WTC11 (cell line): ENCODE measurements around the gene MXRA8. TPM values are rescaled to one million over a fixed set of nuclear protein-coding genes. Genes with fewer than 3 reads are reported as not detected.

Source experiments
- ATAC-seq: fragments of 200-7000 bp; cut with Tn5 transposase; 2 replicates; pipeline ENCODE4 v1.10.0; 2021; ENCODE audit warnings: mild to moderate bottlenecking, moderate library complexity
- CTCF ChIA-PET: fragments of 300-600 bp; sonication (Branson Sonifier 250); formaldehyde crosslinking; loops from one replicate; lab custom pipeline; 2021; ENCODE audit warnings: antibody characterized with exemption; lab: Charles Lee
- POLR2A ChIA-PET: fragments of 350-600 bp; sonication (Branson Sonifier 250); formaldehyde crosslinking; loops from one replicate; lab custom pipeline; 2021; ENCODE audit warnings: antibody characterized with exemption; lab: Charles Lee
- DNase-seq: peaks from one replicate; pipeline ENCODE4 v3.0.0; 2021; ENCODE audit warnings: low spot score
- H3K27ac Mint-ChIP-seq: 2 replicates; pipeline ENCODE4 v1.8.0; 2021; ENCODE audit warnings: mixed read lengths
- H3K27me3 Mint-ChIP-seq: 2 replicates; pipeline ENCODE4 v1.8.0; 2021; ENCODE audit warnings: low read depth, mild to moderate bottlenecking, moderate library complexity, mixed read lengths
- H3K36me3 Mint-ChIP-seq: 2 replicates; pipeline ENCODE4 v1.8.0; 2021; ENCODE audit warnings: mixed read lengths
- H3K4me1 Mint-ChIP-seq: 2 replicates; pipeline ENCODE4 v1.8.0; 2022; ENCODE audit warnings: mixed read lengths
- H3K4me3 Mint-ChIP-seq: 2 replicates; pipeline ENCODE4 v1.8.0; 2021; ENCODE audit warnings: mild to moderate bottlenecking, moderate library complexity, mixed read lengths
- H3K9me3 Mint-ChIP-seq: 2 replicates; pipeline ENCODE4 v1.8.0; 2021; ENCODE audit warnings: mixed read lengths
- ARID4B ChIP-seq: sonication (generic); formaldehyde crosslinking; IDR thresholded peaks from 2 replicates; pipeline ENCODE4 v1.8.0; 2023; ENCODE audit warnings: missing genetic modification reagents, mild to moderate bottlenecking, borderline replicate concordance
- E2F4 ChIP-seq: sonication (generic); formaldehyde crosslinking; IDR thresholded peaks from 2 replicates; pipeline ENCODE4 v1.8.1; 2022; ENCODE audit warnings: low read depth, mild to moderate bottlenecking, moderate library complexity, missing genetic modification reagents, borderline replicate concordance
- FOXJ3 ChIP-seq: sonication (generic); formaldehyde crosslinking; IDR thresholded peaks from 2 replicates; pipeline ENCODE4 v1.9.0; 2021; ENCODE audit warnings: missing genetic modification reagents, mild to moderate bottlenecking, borderline replicate concordance
- GRHL2 ChIP-seq: fragments of 250-450 bp; sonication (Bioruptor Pico); IDR thresholded peaks from 2 replicates; pipeline ENCODE4 v1.8.0; 2022; ENCODE audit warnings: mild to moderate bottlenecking, moderate library complexity; ENCODE audit not compliant: insufficient replicate concordance, severe bottlenecking
- IRF1 ChIP-seq: sonication (generic); formaldehyde crosslinking; IDR thresholded peaks from 2 replicates; pipeline ENCODE4 v1.8.0; 2023; ENCODE audit warnings: missing genetic modification reagents
- JAZF1 ChIP-seq: fragments of 250-450 bp; sonication (Bioruptor Pico); IDR thresholded peaks from 2 replicates; pipeline ENCODE4 v1.9.0; 2021; ENCODE audit warnings: moderate library complexity, mild to moderate bottlenecking, inconsistent platforms
- NFYB ChIP-seq: sonication (generic); formaldehyde crosslinking; conservative IDR thresholded peaks from 2 replicates; pipeline ENCODE4 v1.8.0; 2022; ENCODE audit warnings: low read depth, missing genetic modification reagents
- NR1H2 ChIP-seq: sonication (generic); formaldehyde crosslinking; IDR thresholded peaks from 2 replicates; pipeline ENCODE4 v1.9.0; 2021; ENCODE audit warnings: mild to moderate bottlenecking, moderate library complexity, missing genetic modification reagents
- SOX15 ChIP-seq: fragments of 250-450 bp; sonication (Bioruptor Pico); IDR thresholded peaks from 2 replicates; pipeline ENCODE4 v1.9.0; 2021; ENCODE audit warnings: mild to moderate bottlenecking
- SP1 ChIP-seq: sonication (generic); formaldehyde crosslinking; conservative IDR thresholded peaks from 2 replicates; pipeline ENCODE4 v1.8.1; 2022; ENCODE audit warnings: missing genetic modification reagents
- STAT6 ChIP-seq: sonication (generic); formaldehyde crosslinking; conservative IDR thresholded peaks from 2 replicates; pipeline ENCODE4 v1.8.1; 2023; ENCODE audit warnings: mild to moderate bottlenecking, low read depth, missing genetic modification reagents, moderate library complexity
- USF2 ChIP-seq: sonication (generic); formaldehyde crosslinking; IDR thresholded peaks from 2 replicates; pipeline ENCODE4 v1.8.1; 2023; ENCODE audit warnings: mild to moderate bottlenecking, missing genetic modification reagents, moderate library complexity
- ZNF512 ChIP-seq: sonication (generic); formaldehyde crosslinking; IDR thresholded peaks from 2 replicates; pipeline ENCODE4 v1.8.1; 2022; ENCODE audit warnings: missing genetic modification reagents, borderline replicate concordance
- total RNA-seq: library from RNA; stranded (reverse); gene quantifications from 3 replicates; pipeline ENCODE4 v1.2.3, GENCODE V29; 2021
- TF ChIP-seq, protein P1 (sequence below): fragments of 250-450 bp; sonication (Bioruptor Pico); IDR thresholded peaks from 2 replicates; pipeline ENCODE4 v1.9.0; 2021; ENCODE audit warnings: mild to moderate bottlenecking
- TF ChIP-seq, protein P2 (sequence below): sonication (generic); formaldehyde crosslinking; conservative IDR thresholded peaks from 2 replicates; pipeline ENCODE4 v1.8.1; 2022; ENCODE audit warnings: mild to moderate bottlenecking, missing genetic modification reagents
- TF ChIP-seq, protein P3 (sequence below): sonication (generic); formaldehyde crosslinking; IDR thresholded peaks from 2 replicates; pipeline ENCODE4 v1.8.0; 2022; ENCODE audit warnings: mild to moderate bottlenecking, missing genetic modification reagents

The MXRA8 gene
- total RNA-seq, 1 experiment from 2014 or later = 6.7 TPM

DNA sequence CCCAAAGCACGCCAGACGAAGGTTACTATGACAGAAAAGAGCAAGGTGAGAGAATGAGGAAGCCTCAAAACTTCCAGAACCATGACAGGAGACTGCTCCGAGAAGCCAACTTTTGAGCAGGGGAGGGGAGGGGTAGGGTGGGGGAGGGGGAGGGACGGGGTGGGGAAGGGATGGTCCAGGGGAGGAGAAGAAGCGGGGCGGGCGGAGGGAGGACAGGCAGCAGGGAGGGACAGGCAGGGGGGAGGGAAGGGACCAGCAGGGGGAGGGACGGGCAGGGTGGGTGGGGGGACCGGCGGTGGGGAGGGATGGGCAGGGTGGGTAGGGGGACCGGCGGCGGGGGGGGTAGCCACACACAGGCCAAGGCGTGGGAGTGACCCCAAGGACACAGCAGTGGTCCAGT is 35.9 kb downstream of the MXRA8 start:
- H3K4me3 Mint-ChIP-seq = peak overlapping the region; percentile 64
- H3K27ac Mint-ChIP-seq = peak overlapping the region; percentile 41; the same call in 1 of the 2 replicates
- CTCF ChIA-PET = no interaction called here
- no peaks in the 10 kb centered on the region for H3K9me3 Mint-ChIP-seq
- no peak for TF ChIP-seq NFYB (CRISPR knock-in tag)
- TF ChIP-seq FOXJ3 (CRISPR knock-in tag) = no peak
- no peak for TF ChIP-seq IRF1 (CRISPR knock-in tag)
- TF ChIP-seq, protein P1, sequence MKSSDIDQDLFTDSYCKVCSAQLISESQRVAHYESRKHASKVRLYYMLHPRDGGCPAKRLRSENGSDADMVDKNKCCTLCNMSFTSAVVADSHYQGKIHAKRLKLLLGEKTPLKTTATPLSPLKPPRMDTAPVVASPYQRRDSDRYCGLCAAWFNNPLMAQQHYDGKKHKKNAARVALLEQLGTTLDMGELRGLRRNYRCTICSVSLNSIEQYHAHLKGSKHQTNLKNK = no peak
- no peak for TF ChIP-seq STAT6 (CRISPR knock-in tag)
- TF ChIP-seq GRHL2 (CRISPR knock-in tag) = no peak
- no peak for TF ChIP-seq USF2
- no peak for TF ChIP-seq E2F4
- DNase-seq (no peak), ATAC-seq (no peak)
- peaks cover 9% of the 10 kb centered on the region for H3K36me3 Mint-ChIP-seq
- no peaks in the 10 kb centered on the region for H3K27me3 Mint-ChIP-seq
- POLR2A ChIA-PET = no interaction called here
- peaks cover 11% of the 10 kb centered on the region for H3K4me1 Mint-ChIP-seq

DNA sequence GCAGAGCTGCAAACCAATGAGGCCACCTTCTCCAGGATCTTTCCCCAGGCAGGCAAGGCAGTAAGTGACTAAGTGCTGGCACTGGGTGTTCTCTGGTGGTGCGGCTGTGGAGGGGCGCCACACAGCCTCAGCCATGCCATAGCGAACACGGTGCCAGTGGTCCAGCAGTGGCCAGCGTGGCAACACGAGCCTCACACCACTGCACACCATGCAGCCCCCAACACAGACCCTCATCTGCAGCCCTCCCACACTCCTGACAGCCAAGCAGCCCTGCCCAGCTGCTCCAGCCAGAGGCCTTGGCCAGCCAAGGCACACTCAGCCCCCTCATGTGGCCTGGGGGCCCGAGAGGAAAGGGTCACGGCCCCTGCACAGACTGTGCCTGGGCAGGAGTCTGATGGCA is 36.9 kb downstream of the MXRA8 start:
- Mint-ChIP-seq H3K27me3 (no peaks in the 10 kb centered on the region), H3K27ac (no peak overlapping the region), H3K9me3 (no peaks in the 10 kb centered on the region), H3K36me3 (peaks cover 11% of the 10 kb centered on the region), H3K4me3 (no peak overlapping the region), H3K4me1 (peaks cover 11% of the 10 kb centered on the region)
- DNase-seq (no peak), ATAC-seq (no peak)
- ChIA-PET POLR2A (no interaction called here), CTCF (no interaction called here)
- no peak for TF ChIP-seq STAT6 (CRISPR knock-in tag)
- TF ChIP-seq, protein P1 = no peak
- no peak for TF ChIP-seq JAZF1 (CRISPR knock-in tag)
- no peak for TF ChIP-seq ARID4B (CRISPR knock-in tag)
- no peak for TF ChIP-seq SP1 (CRISPR knock-in tag)
- TF ChIP-seq, protein P2, sequence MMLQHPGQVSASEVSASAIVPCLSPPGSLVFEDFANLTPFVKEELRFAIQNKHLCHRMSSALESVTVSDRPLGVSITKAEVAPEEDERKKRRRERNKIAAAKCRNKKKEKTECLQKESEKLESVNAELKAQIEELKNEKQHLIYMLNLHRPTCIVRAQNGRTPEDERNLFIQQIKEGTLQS (CRISPR knock-in tag) = no peak
- no peak for TF ChIP-seq NR1H2
- TF ChIP-seq, protein P3, sequence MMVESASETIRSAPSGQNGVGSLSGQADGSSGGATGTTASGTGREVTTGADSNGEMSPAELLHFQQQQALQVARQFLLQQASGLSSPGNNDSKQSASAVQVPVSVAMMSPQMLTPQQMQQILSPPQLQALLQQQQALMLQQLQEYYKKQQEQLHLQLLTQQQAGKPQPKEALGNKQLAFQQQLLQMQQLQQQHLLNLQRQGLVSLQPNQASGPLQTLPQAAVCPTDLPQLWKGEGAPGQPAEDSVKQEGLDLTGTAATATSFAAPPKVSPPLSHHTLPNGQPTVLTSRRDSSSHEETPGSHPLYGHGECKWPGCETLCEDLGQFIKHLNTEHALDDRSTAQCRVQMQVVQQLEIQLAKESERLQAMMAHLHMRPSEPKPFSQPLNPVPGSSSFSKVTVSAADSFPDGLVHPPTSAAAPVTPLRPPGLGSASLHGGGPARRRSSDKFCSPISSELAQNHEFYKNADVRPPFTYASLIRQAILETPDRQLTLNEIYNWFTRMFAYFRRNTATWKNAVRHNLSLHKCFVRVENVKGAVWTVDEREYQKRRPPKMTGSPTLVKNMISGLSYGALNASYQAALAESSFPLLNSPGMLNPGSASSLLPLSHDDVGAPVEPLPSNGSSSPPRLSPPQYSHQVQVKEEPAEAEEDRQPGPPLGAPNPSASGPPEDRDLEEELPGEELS (CRISPR knock-in tag) = no peak
- no peak for TF ChIP-seq ZNF512 (CRISPR knock-in tag)
- TF ChIP-seq SOX15 (CRISPR knock-in tag) = no peak
